GM12873 (cell line): Measurements from ENCODE around the gene ENO2.

ENCODE experiments used
- CTCF ChIP-seq: IDR thresholded peaks from 2 replicates; pipeline ENCODE4 v1.5.1; 2012; ENCODE audit warnings: low read depth, mild to moderate bottlenecking, moderate library complexity, low read length, control low read depth; ENCODE audit not compliant: insufficient read depth; ENCODE audit errors: missing control alignments

ENO2 gene

GRCh38 chr12:6921539-6921938, 7.2 kb downstream of the ENO2 start:
- no peak for TF ChIP-seq CTCF

GRCh38 chr12:6921996-6922946, 7.9 kb downstream of the ENO2 start:
- TF ChIP-seq CTCF, result no peak

GRCh38 chr12:6923003-6923732, 8.8 kb downstream of the ENO2 start:
- no peak for TF ChIP-seq CTCF

- TF ChIP-seq CTCF, result no peak
Measured at GRCh38 chr12:6923851-6924250, 9.5 kb downstream of the ENO2 start.

- no peak for TF ChIP-seq CTCF
Measured at GRCh38 chr12:6925239-6925539, 10.8 kb downstream of the ENO2 start.

- TF ChIP-seq CTCF, result no peak
Measured at GRCh38 chr12:6925540-6926279, 11.3 kb downstream of the ENO2 start.
